ENCODE measurements around the gene XAF1. TPM values are rescaled to one million over a fixed set of nuclear protein-coding genes. Genes with fewer than 3 reads are reported as not detected.

The XAF1 gene
- polyA plus RNA-seq, 3 donors = 28.4 to 45.9 (median 31.9) TPM

DNA sequence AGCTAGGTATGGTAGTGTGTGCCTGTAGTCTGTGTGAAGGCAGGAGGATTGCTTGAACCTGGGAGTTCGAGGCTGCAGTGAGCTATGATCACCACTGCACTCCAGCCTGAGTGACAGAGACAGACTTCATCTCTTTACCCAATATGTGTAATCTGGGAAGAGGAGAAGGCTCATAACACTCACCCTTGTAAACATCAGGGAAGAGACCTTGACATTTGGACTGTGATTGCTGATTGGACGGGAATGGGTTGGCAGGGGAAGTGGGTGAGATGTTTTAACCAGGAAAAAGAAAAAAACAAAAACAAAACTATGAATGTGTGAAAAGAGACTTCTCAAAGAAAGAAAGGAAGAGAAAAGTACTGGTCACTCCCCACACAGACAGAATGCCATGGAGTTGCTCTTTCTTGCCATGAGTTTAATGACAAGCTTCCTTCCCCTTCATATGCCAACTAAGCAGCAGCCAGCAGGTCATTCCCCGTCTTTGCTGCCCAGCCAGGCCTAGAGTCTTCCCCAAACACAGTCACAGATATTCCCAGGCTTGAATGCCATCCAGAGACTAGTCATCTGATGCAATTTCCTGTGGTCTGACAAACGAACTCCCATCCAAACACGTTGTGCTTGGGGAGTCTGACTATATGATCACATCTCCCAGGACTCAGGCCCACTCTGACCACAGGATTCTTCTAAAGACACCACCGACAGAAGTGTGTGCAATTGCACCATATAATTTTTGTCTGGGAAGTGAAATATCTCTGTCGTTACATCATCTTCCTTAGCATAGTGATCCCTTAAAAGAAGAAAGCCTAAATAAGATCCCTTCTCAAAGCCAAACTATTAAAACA is 3.6 kb upstream of the XAF1 start:
- H3K4me2 ChIP-seq (replicated peaks; ENCODE audit: extremely low read depth, low read length, poor library complexity, severe bottlenecking) = peak overlapping the region; percentile 51
- Mint-ChIP-seq H3K36me3 (no peaks in the 10 kb centered on the region), H3K27ac (peak overlapping the region; percentile 80 to 93 (median 91)), H3K4me3 (peak overlapping the region; percentile 24 to 63), H3K4me1 (peaks cover 53% of the 10 kb centered on the region), H3K9me3 (no peaks in the 10 kb centered on the region), H3K27me3 (ENCODE audit: low read depth in 3 of 3) (peaks cover 0 to 8% (median 0%) of the 10 kb centered on the region in 3 donors)
- peak overlapping the region; percentile 45 to 66 for H3K27ac ChIP-seq (ENCODE audit: low read depth in 1 of 2, low read length in 2 of 2)
- no peaks in the 10 kb centered on the region for H3K27me3 ChIP-seq (ENCODE audit: control insufficient read depth in 2 of 2, insufficient read depth in 2 of 2, low read length in 2 of 2)
- no peaks in the 10 kb centered on the region for H3K36me3 ChIP-seq (replicated peaks in 1 of 2; ENCODE audit: control insufficient read depth in 1 of 2, insufficient read depth in 2 of 2, low read length in 2 of 2)
- H4K20me1 ChIP-seq (ENCODE audit: insufficient read depth, low read length) = no peaks in the 10 kb centered on the region
- H3K9ac ChIP-seq (ENCODE audit: insufficient read depth, low read length, poor library complexity, severe bottlenecking) = no peak overlapping the region
- H3K79me2 ChIP-seq (ENCODE audit: insufficient read depth, low read length) = peaks cover 15% of the 10 kb centered on the region
- intact Hi-C loops (cut with micrococcal nuclease) = no loop called here
- no peaks in the 10 kb centered on the region for H3K9me3 ChIP-seq (replicated peaks in 1 of 2; ENCODE audit: control insufficient read depth in 1 of 2, insufficient read depth in 1 of 2, low read length in 2 of 2)
- peak overlapping the region in 1 of 3 experiments; percentile 31 for H3K4me3 ChIP-seq (replicated peaks in 1 of 3; ENCODE audit: low read depth in 2 of 3, low read length in 3 of 3)
- WGBS (ENCODE audit: insufficient coverage) = 0% methylated on average over 1 of the region's 7 CpGs
- DNase-seq = peak; percentile 58 to 82 (median 74)
- no peak for TF ChIP-seq CTCF (IDR thresholded peaks at IDR 0.05)
- H2AFZ ChIP-seq (ENCODE audit: insufficient read depth, low read depth, low read length, poor library complexity, severe bottlenecking) = peak overlapping the region; percentile 48
- peaks cover 41 to 44% of the 10 kb centered on the region in 2 donors for H3K4me1 ChIP-seq (ENCODE audit: control insufficient read depth in 1 of 2, insufficient read depth in 2 of 2, low read length in 2 of 2)

DNA sequence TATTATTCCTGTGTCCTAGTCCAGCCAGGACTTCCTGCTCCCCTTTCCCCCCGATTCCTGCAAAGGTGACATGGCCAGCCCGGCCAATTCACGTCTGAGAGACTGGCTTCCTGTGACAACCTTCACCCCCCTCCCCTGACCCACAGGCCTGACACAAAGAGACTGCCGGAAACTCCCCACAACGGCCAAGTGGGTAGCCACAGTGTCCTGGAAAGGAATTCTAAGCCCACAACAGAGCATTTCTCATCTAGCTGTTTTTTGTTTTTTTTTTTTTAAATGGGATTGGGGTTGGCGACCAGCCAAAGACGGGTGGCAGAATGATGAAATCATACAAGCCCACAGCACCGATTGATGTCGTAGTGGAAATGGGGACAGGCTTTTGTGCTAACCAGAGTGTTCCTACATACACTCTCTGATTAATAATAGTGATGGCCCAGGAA is 2.8 kb upstream of the XAF1 start:
- Mint-ChIP-seq H3K9me3 (no peaks in the 10 kb centered on the region), H3K4me1 (peaks cover 59% of the 10 kb centered on the region), H3K27me3 (ENCODE audit: low read depth in 3 of 3) (peaks cover 0 to 8% (median 0%) of the 10 kb centered on the region in 3 donors), H3K27ac (peak overlapping the region; percentile 80 to 93 (median 91)), H3K36me3 (peaks cover 5 to 6% of the 10 kb centered on the region in 2 donors), H3K4me3 (peak overlapping the region; percentile 4 to 63)
- H2AFZ ChIP-seq (ENCODE audit: insufficient read depth, low read depth, low read length, poor library complexity, severe bottlenecking) = peak overlapping the region; percentile 48
- H3K79me2 ChIP-seq (ENCODE audit: insufficient read depth, low read length) = peaks cover 22% of the 10 kb centered on the region
- no peaks in the 10 kb centered on the region for H3K27me3 ChIP-seq (ENCODE audit: control insufficient read depth in 2 of 2, insufficient read depth in 2 of 2, low read length in 2 of 2)
- intact Hi-C loops (cut with micrococcal nuclease) = no loop called here
- peaks cover 48 to 50% of the 10 kb centered on the region in 2 donors for H3K4me1 ChIP-seq (ENCODE audit: control insufficient read depth in 1 of 2, insufficient read depth in 2 of 2, low read length in 2 of 2)
- H3K36me3 ChIP-seq (replicated peaks in 1 of 2; ENCODE audit: control insufficient read depth in 1 of 2, insufficient read depth in 2 of 2, low read length in 2 of 2) = peaks cover 2 to 4% of the 10 kb centered on the region in 2 donors
- WGBS (ENCODE audit: insufficient coverage) = 0% methylated on average over 6 of the region's 9 CpGs
- H3K4me2 ChIP-seq (replicated peaks; ENCODE audit: extremely low read depth, low read length, poor library complexity, severe bottlenecking) = peak overlapping the region; percentile 51
- peak; percentile 9 to 68 (median 20) for DNase-seq
- peaks cover 5% of the 10 kb centered on the region for H4K20me1 ChIP-seq (ENCODE audit: insufficient read depth, low read length)
- no peak overlapping the region for H3K9ac ChIP-seq (ENCODE audit: insufficient read depth, low read length, poor library complexity, severe bottlenecking)
- H3K9me3 ChIP-seq (replicated peaks in 1 of 2; ENCODE audit: control insufficient read depth in 1 of 2, insufficient read depth in 1 of 2, low read length in 2 of 2) = no peaks in the 10 kb centered on the region
- H3K4me3 ChIP-seq (replicated peaks in 1 of 3; ENCODE audit: low read depth in 2 of 3, low read length in 3 of 3) = peak overlapping the region in 1 of 3 experiments; percentile 31
- H3K27ac ChIP-seq (ENCODE audit: low read depth in 1 of 2, low read length in 2 of 2) = peak overlapping the region; percentile 45 to 66
- TF ChIP-seq CTCF (IDR thresholded peaks at IDR 0.05) = no peak

All from CD14-positive monocyte (primary cell).